ENCODE measurements around the gene QPRT. TPM values are rescaled to one million over a fixed set of nuclear protein-coding genes. Genes with fewer than 3 reads are reported as not detected.
"Not testable (repeated sequence)": the region's sequence is repeated elsewhere in the genome, so short reads cannot be mapped to it uniquely, and the experiment has no call there.

QPRT gene
- total RNA-seq, 2 donors from 2014 or later = 3.2 to 4.3 TPM

DNA sequence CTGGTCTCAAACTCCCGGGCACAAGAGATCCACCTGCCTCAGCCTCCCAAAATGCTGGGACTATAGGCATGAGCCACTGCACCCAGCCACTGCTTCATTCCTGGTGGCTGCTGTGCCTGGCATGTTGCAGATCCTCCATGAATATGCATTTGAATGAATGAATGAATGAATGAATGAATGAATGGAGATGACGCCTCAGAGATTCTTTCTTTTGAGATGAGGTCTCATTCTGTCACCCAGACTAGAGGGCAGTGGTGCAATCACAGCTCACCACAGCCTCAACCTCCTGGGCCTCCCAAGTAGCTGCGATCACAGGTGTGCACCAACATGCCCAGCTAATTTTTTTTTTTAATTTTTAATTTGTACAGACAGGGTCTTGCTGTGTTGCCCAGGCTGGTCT, 10.7 kb upstream of the QPRT start:
- Mint-ChIP-seq H3K4me3 (no peak overlapping the region), H3K36me3 (ENCODE audit: low read depth) (peaks cover 90% of the 10 kb centered on the region), H3K9me3 (no peaks in the 10 kb centered on the region), H3K4me1 (peaks cover 32% of the 10 kb centered on the region), H3K27me3 (no peaks in the 10 kb centered on the region), H3K27ac (no peak overlapping the region)
- no peak for ATAC-seq (replicated peaks)

DNA sequence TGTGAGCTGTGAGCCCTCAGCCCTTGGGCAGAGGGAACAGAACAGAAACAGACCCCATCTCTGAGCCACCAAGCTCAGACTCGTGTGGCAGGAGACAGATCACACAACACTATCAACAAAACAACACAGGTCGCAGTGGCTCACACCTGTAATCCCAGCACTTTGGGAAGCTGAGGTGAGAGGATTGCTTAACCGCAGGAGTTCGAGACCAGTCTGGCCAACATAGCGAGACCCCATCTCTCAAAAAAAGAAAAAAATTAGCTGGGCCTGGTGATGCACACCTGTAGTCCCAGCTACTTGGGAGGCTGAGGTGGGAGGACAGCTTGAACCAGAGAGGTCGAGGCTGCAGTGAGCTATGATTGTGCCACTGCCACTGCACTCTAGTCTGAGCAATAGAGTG, 5.5 kb upstream of the QPRT start:
- no peak overlapping the region for H3K4me3 Mint-ChIP-seq

DNA sequence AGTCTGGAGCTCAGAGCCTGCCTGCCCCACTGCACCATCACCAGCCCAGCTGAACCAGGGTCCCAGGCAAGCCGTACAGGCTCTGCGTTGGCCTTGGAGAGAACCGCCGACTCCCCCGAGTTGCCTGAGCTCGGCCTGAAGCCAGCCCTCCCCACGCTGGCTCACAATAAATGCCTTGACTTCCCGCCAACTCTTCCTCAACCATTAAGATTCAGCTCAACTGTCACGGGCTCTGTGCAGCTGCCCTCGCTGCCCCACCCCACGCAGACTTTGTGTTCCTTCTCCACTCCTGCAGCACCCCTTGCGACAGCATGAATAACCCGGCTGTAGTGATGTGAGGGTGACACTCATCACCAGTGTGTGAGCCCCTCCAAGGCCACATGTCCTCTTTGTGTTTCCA, 4.8 kb upstream of the QPRT start:
- no peak overlapping the region for H3K4me3 Mint-ChIP-seq
- no peak for ATAC-seq (replicated peaks)

More for the DNA sequence above, 5.5 kb upstream of the QPRT start:
- no peaks in the 10 kb centered on the region for H3K27me3 Mint-ChIP-seq
- H3K9me3 Mint-ChIP-seq = no peaks in the 10 kb centered on the region
- peaks cover 42% of the 10 kb centered on the region for H3K36me3 Mint-ChIP-seq (ENCODE audit: low read depth)
- H3K27ac Mint-ChIP-seq = peak overlapping the region; percentile 21
- no peak for ATAC-seq (replicated peaks)
- peaks cover 8% of the 10 kb centered on the region for H3K4me1 Mint-ChIP-seq

DNA sequence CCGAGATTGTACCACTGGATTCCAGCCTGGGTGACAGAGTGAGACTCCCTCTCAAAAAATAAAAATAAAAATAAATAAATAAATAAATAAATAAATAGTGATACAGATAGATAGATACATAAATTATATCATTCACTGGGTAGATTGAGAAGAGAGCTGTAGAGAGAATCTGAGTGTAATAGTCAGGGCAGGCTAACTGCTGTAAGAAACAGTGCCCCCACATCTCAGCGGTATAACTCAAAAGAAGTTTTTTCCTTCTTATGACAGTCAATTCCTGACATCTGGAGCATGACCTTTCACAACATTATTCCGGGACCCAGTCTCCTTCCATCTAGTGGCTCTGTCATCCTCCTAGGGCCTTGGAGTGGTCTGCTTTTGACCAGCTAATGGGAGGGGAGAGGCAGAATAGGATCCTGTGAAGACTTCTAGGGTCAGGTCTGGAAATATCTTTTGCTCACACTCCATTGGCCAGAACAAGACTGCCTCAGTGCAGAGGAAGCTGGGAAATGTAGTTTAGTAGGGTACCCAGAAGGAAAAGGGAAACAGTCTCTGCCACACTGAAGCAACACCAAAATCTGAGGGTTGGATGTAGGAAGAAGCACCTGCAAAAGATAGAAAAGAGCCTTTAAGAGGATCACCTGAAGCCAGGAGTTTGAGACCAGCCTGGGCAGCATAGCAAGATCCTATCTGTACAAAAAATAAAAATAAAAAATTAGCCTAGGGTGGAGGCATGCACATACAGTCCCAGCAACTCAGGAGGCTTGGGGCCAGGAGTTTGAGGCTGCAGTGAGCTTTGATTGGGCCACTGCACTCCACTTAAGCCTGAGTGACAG, 3.0 kb upstream of the QPRT start:
- Mint-ChIP-seq H3K4me1 (peaks cover 10% of the 10 kb centered on the region), H3K27me3 (no peaks in the 10 kb centered on the region), H3K36me3 (ENCODE audit: low read depth) (peaks cover 21% of the 10 kb centered on the region), H3K27ac (peak overlapping the region; percentile 27), H3K9me3 (no peaks in the 10 kb centered on the region), H3K4me3 (no peak overlapping the region)
- peak; percentile 53 for ATAC-seq (replicated peaks)

More for the DNA sequence above, 4.8 kb upstream of the QPRT start:
- H3K27me3 Mint-ChIP-seq = no peaks in the 10 kb centered on the region
- no peak overlapping the region for H3K27ac Mint-ChIP-seq
- peaks cover 38% of the 10 kb centered on the region for H3K36me3 Mint-ChIP-seq (ENCODE audit: low read depth)
- H3K4me1 Mint-ChIP-seq = peaks cover 8% of the 10 kb centered on the region
- H3K9me3 Mint-ChIP-seq = no peaks in the 10 kb centered on the region

DNA sequence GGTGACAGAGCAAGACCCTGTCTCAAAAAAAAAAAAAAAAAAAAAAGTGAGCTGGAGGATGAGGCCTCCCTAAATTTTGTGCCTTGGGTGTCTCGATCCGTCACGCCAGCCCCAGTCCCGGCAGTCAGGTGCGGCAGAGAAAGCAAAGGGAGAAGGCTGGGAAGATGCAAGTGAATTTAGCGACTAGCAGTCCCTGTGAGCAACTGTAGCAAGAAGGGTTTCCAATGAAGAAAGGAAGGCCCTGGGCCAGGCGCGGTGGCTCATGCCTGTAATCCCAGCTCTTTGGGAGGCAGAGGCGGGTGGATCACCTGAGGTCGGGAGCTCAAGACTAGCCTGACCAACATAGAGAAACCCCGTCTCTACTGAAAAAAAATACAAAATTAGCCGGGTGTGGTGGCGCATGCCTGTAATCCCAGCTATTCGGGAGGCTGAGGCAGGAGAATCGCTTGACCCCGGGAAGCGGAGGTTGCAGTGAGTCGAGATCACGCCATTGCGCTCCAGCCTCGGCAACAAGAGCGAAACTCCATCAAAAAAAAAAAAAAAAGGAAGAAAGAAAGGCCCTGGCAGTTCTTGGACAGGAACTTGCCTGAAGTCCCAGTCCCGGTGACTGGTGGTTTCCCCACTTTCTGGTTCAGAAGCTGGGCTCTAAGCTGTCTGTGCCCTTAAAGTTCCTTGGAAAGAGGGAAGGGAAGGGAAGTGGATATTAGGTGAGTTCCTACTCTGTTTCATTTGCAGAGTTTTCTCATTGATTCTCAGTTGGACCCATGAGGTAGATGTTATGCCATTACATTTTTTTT, 1.8 kb upstream of the QPRT start:
- ATAC-seq (replicated peaks) = no peak
- Mint-ChIP-seq H3K9me3 (no peaks in the 10 kb centered on the region), H3K36me3 (ENCODE audit: low read depth) (peaks cover 10% of the 10 kb centered on the region), H3K4me1 (peaks cover 10% of the 10 kb centered on the region), H3K27me3 (no peaks in the 10 kb centered on the region), H3K4me3 (no peak overlapping the region), H3K27ac (no peak overlapping the region)

DNA sequence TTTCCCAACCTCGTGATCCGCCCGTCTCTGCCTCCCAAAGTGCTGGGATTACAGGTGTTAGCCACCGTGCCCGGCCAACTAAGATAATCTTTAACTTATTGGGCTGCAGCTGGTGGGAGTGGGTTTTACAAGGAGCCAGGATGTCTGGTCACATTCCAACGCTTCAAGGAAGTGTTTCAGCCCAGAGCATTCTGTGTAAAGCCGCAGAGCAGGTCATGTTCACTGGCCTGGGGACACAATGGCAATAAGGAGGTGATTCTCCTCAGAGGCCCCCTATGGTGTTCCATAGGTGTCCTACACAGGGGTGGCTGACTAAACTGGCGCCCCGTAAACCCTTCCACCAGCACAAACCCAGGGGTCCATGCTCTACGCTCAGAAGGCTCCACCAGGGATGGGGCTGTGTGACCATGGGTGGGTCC, 1.2 kb downstream of the QPRT start:
- ATAC-seq (replicated peaks) = no peak
- peaks cover 10% of the 10 kb centered on the region for H3K4me1 Mint-ChIP-seq
- H3K36me3 Mint-ChIP-seq (ENCODE audit: low read depth) = no peaks in the 10 kb centered on the region
- no peak overlapping the region for H3K27ac Mint-ChIP-seq
- no peaks in the 10 kb centered on the region for H3K27me3 Mint-ChIP-seq
- H3K9me3 Mint-ChIP-seq = no peaks in the 10 kb centered on the region
- H3K4me3 Mint-ChIP-seq = peak overlapping the region; percentile 69

DNA sequence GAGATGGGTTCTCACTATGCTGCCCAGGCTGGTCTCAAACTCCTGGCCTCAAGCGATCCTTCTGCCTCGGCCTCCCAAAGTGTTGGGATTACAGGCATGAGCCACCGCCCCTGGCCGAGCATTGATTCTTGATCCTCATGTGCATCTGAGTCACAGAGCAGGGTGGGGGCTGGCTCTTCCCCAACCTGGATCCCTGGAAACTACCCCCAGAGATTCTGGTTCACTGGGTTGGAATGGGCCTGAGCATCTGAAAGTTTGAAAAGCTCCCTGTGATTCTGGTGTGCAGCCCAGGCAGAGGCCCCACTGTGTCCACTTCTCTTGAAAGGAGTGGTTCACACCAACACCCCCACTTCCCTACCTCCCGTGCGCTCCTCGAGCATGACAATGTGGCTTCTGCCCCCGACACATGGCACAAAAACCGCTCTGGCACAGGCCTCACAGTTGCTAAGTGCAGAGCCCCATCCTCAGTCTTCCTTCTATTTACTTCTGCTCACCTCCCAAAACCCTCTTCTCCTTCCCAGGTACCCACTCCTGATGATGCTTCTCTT, 4.6 kb downstream of the QPRT start:
- ATAC-seq (replicated peaks) = no peak
- H3K27ac Mint-ChIP-seq = no peak overlapping the region
- no peaks in the 10 kb centered on the region for H3K36me3 Mint-ChIP-seq (ENCODE audit: low read depth)
- peaks cover 15% of the 10 kb centered on the region for H3K4me1 Mint-ChIP-seq
- H3K9me3 Mint-ChIP-seq = no peaks in the 10 kb centered on the region
- no peak overlapping the region for H3K4me3 Mint-ChIP-seq
- no peaks in the 10 kb centered on the region for H3K27me3 Mint-ChIP-seq

DNA sequence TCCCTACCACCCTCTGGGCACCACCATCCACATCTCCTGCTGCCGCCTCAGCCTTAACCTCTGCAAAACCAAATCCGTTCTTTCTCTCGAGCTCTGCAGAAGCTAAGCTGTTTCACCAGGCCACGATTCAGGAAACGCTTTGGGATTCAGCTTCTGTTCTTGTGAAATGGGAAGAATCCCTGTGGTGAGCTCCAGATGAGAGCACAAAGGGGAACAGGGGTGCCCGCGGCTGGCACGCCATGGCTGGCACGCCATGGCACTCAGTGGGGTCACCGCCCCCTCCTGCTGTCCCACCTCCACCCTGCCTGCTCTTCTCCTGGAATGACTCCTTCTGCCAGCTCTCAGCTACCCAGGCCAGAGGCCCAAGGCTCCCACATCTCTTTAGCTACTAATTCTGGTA, 5.7 kb downstream of the QPRT start:
- H3K36me3 Mint-ChIP-seq (ENCODE audit: low read depth) = no peaks in the 10 kb centered on the region
- H3K9me3 Mint-ChIP-seq = no peaks in the 10 kb centered on the region
- H3K4me1 Mint-ChIP-seq = peaks cover 9% of the 10 kb centered on the region
- no peak for ATAC-seq (replicated peaks)
- H3K27ac Mint-ChIP-seq = no peak overlapping the region
- H3K4me3 Mint-ChIP-seq = no peak overlapping the region
- no peaks in the 10 kb centered on the region for H3K27me3 Mint-ChIP-seq

DNA sequence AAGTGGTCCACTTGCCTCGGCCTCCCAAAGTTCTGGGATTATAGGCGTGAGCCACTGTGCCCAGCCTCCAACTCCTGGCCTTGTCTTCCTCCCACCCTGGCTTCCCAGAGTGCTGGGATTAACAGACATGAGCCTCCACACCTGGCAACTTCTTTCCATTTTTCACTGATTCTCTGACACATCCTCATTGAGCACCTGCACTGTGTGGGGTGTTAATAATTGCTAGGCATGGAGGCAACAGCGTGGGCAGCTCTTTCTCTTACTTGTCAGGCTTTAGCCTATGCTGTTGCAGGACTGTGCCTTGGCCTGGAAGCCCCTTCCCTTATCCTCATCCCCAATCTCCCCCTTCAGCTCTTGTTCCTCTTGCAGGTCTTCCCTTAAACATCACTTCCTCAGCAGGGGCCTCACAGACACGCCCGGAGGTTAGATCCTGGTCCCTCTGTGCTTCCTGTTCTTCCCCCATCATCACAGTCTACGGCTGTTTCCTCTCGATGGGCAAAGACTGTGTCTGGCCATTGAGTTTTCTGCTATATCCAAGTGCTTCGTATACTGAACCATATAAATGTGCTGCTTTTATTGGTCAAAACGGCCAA, 7.9 kb downstream of the QPRT start:
- H3K4me3 Mint-ChIP-seq = no peak overlapping the region
- no peak overlapping the region for H3K27ac Mint-ChIP-seq

DNA sequence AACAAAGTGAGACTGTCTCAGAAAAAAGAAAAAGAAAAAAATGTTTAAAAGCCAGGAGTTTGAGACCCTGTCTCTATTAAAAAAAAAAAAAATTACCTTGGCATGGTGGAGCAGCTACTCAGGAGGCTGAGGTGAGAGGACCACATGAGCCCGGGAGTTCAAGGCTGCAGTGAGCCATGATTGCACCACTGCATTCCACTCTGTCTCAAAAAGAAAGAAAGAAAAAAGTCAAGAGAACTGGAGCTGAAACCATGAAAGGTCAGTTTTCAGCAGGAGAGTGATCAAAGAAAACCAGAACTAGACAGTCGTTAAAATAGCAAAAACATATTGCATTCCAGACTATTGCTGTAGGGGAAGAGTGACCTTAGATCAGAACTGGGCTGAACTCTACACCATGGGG, 8.8 kb downstream of the QPRT start:
- no peak for ATAC-seq (replicated peaks)
- H3K4me1 Mint-ChIP-seq = peaks cover 8% of the 10 kb centered on the region
- no peaks in the 10 kb centered on the region for H3K36me3 Mint-ChIP-seq (ENCODE audit: low read depth)
- no peak overlapping the region for H3K4me3 Mint-ChIP-seq
- H3K9me3 Mint-ChIP-seq = no peaks in the 10 kb centered on the region
- no peaks in the 10 kb centered on the region for H3K27me3 Mint-ChIP-seq
- peak overlapping the region; percentile 18 for H3K27ac Mint-ChIP-seq

More for the DNA sequence above, 7.9 kb downstream of the QPRT start:
- no peak for ATAC-seq (replicated peaks)
- Mint-ChIP-seq H3K9me3 (no peaks in the 10 kb centered on the region), H3K36me3 (ENCODE audit: low read depth) (no peaks in the 10 kb centered on the region), H3K4me1 (peaks cover 8% of the 10 kb centered on the region), H3K27me3 (no peaks in the 10 kb centered on the region)

DNA sequence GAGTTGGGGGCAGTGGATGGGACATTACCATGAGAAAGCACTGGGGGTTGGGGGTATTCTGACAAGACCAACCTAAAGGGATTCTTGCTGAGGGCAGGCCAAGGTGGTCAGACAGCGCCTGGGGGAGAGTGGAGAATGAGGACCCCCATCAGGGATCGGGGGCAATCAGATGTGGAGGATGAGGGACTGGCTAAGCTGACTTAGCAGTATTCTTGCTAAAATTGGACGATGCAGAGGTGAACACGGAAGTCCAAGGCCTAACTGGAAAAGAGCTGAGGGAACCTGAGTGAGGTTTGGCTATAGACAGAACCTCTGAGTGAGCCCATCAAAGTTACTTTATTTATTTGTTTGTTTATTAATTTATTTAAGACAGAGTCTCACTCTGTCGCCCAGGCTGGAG, 9.2 kb downstream of the QPRT start:
- no peak for ATAC-seq (replicated peaks)
- H3K4me3 Mint-ChIP-seq = no peak overlapping the region
- H3K4me1 Mint-ChIP-seq = peaks cover 8% of the 10 kb centered on the region
- no peaks in the 10 kb centered on the region for H3K9me3 Mint-ChIP-seq
- no peaks in the 10 kb centered on the region for H3K36me3 Mint-ChIP-seq (ENCODE audit: low read depth)
- H3K27me3 Mint-ChIP-seq = no peaks in the 10 kb centered on the region
- H3K27ac Mint-ChIP-seq = peak overlapping the region; percentile 18

DNA sequence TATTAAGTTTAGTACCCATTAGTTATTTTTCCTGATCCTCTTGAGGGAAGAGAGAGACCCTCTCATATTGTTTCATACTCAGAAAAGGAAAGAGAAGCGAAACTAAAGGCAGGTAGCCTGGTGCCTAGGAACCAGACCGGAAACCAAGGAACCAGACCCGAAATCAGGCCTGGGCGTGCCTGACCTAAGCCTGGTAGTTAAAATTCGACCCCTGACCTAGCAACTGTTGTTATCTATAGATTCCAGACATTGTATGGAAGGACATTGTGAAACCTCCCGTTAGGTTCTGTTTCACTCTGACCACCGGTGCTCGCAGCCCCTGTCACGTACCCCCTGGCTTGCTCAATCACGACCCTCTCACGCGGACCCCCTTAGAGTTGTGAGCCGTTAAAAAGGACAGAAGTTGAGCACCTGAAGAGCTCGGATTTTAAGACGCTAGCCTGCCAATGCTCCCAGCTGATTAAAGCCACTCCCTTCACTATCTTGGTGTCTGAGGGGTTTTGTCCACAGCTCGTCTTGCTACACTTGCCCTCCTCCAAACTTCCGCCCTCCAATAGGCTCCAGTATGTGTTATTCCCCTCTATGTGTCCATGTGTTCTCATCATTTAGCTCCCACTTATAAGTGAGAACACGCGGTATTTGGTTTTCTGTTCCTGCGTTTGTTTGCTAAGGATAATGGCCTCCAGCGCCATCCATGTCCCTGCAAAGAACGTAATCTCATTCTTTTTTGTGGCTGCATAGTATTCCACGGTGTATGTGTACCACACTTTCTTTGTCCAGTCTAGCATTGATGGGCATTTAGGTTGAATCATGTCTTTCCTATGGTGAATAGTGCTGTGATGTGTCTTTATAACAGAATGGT, 10.7 kb downstream of the QPRT start:
- not testable (repeated sequence) for H3K4me3 Mint-ChIP-seq; H3K27me3 Mint-ChIP-seq; H3K4me1 Mint-ChIP-seq; ATAC-seq (replicated peaks); H3K36me3 Mint-ChIP-seq (ENCODE audit: low read depth); H3K9me3 Mint-ChIP-seq; H3K27ac Mint-ChIP-seq

DNA sequence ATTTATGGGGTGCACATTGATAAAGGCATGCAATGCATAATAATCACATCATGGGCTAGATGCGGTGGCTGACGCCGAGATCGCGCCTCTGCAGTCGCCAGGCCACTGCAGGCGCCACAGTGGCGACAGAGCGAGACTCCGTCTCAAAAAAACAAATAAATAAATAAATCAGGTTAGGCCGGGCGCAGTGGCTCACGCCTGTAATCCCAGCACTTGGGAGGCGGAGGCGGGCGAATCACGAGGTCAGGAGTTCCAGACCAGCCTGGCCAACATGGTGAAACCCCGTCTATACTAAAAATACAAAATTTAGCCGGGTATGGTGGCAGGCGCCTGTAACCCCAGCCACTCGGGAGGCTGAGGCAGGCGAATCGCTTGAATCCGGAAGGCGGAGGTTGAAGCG, 13.6 kb downstream of the QPRT start:
- not testable (repeated sequence) for H3K27ac Mint-ChIP-seq; H3K27me3 Mint-ChIP-seq; H3K4me3 Mint-ChIP-seq; ATAC-seq (replicated peaks); H3K9me3 Mint-ChIP-seq; H3K36me3 Mint-ChIP-seq (ENCODE audit: low read depth); H3K4me1 Mint-ChIP-seq

Data from activated T-helper 17 cell treated with anti-CD3 and anti-CD28 coated beads, Interleukin-2, amount 50 U/mL, for 72 hours (primary cell).